Nephron (organoid): Measurements from ENCODE around the gene CNNM1.

ENCODE experiments used
- H3K27ac Mint-ChIP-seq, 3 experiments: 2 replicates each; pipeline ENCODE4 v1.8.0; 2020; ENCODE audit warnings: mixed read lengths in 3 of 3, mild to moderate bottlenecking in 2 of 3, moderate library complexity in 1 of 3
- H3K27me3 Mint-ChIP-seq: 2 replicates; pipeline ENCODE4 v1.8.0; 2021; ENCODE audit warnings: low read depth, mild to moderate bottlenecking, moderate library complexity, mixed read lengths
- H3K36me3 Mint-ChIP-seq: 2 replicates; pipeline ENCODE4 v1.8.0; 2020; ENCODE audit warnings: low read depth, mixed read lengths
- H3K4me1 Mint-ChIP-seq: 2 replicates; pipeline ENCODE4 v1.8.0; 2020; ENCODE audit warnings: mixed read lengths
- H3K4me3 Mint-ChIP-seq, 3 experiments: 2 replicates each; pipeline ENCODE4 v1.8.0; 2020; ENCODE audit warnings: mild to moderate bottlenecking in 3 of 3, mixed read lengths in 3 of 3, moderate library complexity in 2 of 3
- H3K9me3 Mint-ChIP-seq: 2 replicates; pipeline ENCODE4 v1.8.0; 2020; ENCODE audit warnings: mixed read lengths
- CTCF ChIP-seq, 3 experiments: fragments of 200-600 bp; sonication (generic); IDR thresholded peaks; one replicate each; pipeline ENCODE4 v1.5.0; 2021; ENCODE audit warnings: antibody characterized with exemption in 3 of 3; ENCODE audit not compliant: unreplicated experiment in 3 of 3

CNNM1 gene

GRCh38 chr10:99329304-99329553, at the start of gene CNNM1:
Gene CNNM1 (plus strand): TSS chr10:99329356. CDS start chr10:99329388, 32 bp downstream.
- Mint-ChIP-seq H3K4me3 (peak within 1 kb of the TSS; percentile 72 to 84 (median 83)), H3K27me3 (peaks cover 65% of the 10 kb centered on the region), H3K9me3 (no peaks in the 10 kb centered on the region), H3K4me1 (peaks cover 5% of the 10 kb centered on the region), H3K27ac (no peak within 1 kb of the TSS), H3K36me3 (no peaks in the 10 kb centered on the region)
- TF ChIP-seq CTCF (IDR thresholded peaks at IDR 0.05; ENCODE audit: unreplicated experiment in 3 of 3): no peak

GRCh38 chr10:99279626-99280111, 49.5 kb upstream of the CNNM1 start:
- Mint-ChIP-seq H3K36me3 (no peaks in the 10 kb centered on the region), H3K4me3 (no peak overlapping the region), H3K27me3 (no peaks in the 10 kb centered on the region), H3K4me1 (peaks cover 7% of the 10 kb centered on the region), H3K9me3 (peaks cover 13% of the 10 kb centered on the region), H3K27ac (peak overlapping the region in 1 of 3 experiments; percentile 45)
- TF ChIP-seq CTCF (IDR thresholded peaks at IDR 0.05; ENCODE audit: unreplicated experiment in 3 of 3): no peak

- no peaks in the 10 kb centered on the region for H3K36me3 Mint-ChIP-seq
- H3K4me3 Mint-ChIP-seq: no peak overlapping the region
- no peak for TF ChIP-seq CTCF (IDR thresholded peaks at IDR 0.05; ENCODE audit: unreplicated experiment in 3 of 3)
- peaks cover 7% of the 10 kb centered on the region for H3K4me1 Mint-ChIP-seq
- H3K9me3 Mint-ChIP-seq: peaks cover 13% of the 10 kb centered on the region
- peaks cover 3% of the 10 kb centered on the region for H3K27me3 Mint-ChIP-seq
- H3K27ac Mint-ChIP-seq: no peak overlapping the region
Observed at GRCh38 chr10:99280472-99280871, 48.7 kb upstream of the CNNM1 start.

GRCh38 chr10:99285881-99286280, 43.3 kb upstream of the CNNM1 start:
- Mint-ChIP-seq H3K4me1 (no peaks in the 10 kb centered on the region), H3K36me3 (no peaks in the 10 kb centered on the region), H3K9me3 (peaks cover 13% of the 10 kb centered on the region), H3K4me3 (no peak overlapping the region), H3K27ac (no peak overlapping the region), H3K27me3 (peaks cover 3% of the 10 kb centered on the region)
- no peak for TF ChIP-seq CTCF (IDR thresholded peaks at IDR 0.05; ENCODE audit: unreplicated experiment in 3 of 3)

GRCh38 chr10:99290306-99290705, 38.9 kb upstream of the CNNM1 start:
- no peak for TF ChIP-seq CTCF (IDR thresholded peaks at IDR 0.05; ENCODE audit: unreplicated experiment in 3 of 3)
- H3K4me3 Mint-ChIP-seq: no peak overlapping the region
- no peak overlapping the region for H3K27ac Mint-ChIP-seq
- H3K4me1 Mint-ChIP-seq: no peaks in the 10 kb centered on the region
- H3K9me3 Mint-ChIP-seq: no peaks in the 10 kb centered on the region
- no peaks in the 10 kb centered on the region for H3K27me3 Mint-ChIP-seq
- H3K36me3 Mint-ChIP-seq: no peaks in the 10 kb centered on the region

- Mint-ChIP-seq H3K27me3 (no peaks in the 10 kb centered on the region), H3K4me3 (no peak overlapping the region), H3K4me1 (no peaks in the 10 kb centered on the region), H3K36me3 (no peaks in the 10 kb centered on the region), H3K9me3 (no peaks in the 10 kb centered on the region), H3K27ac (no peak overlapping the region)
- TF ChIP-seq CTCF (IDR thresholded peaks at IDR 0.05; ENCODE audit: unreplicated experiment in 3 of 3): no peak
Observed at GRCh38 chr10:99292159-99292558, 37.0 kb upstream of the CNNM1 start.
